ENCODE results near the gene ESPN. TPM values are rescaled to one million over a fixed set of nuclear protein-coding genes. Genes with fewer than 3 reads are reported as not detected.

ESPN gene
- total RNA-seq, 3 donors from 2014 or later (not counting 1 experiment from before 2014, with no cell fraction given) = 1.1 to 2.0 (median 1.7) TPM

- DNase-seq = no peak
- no peak for TF ChIP-seq CTCF (IDR thresholded peaks at IDR 0.05)
- H3K27me3 ChIP-seq (ENCODE audit: control insufficient read depth, insufficient read depth, low read length) = peaks cover 12% of the 10 kb centered on the region
- H3K36me3 Mint-ChIP-seq = no peaks in the 10 kb centered on the region
- no peak overlapping the region for H3K27ac Mint-ChIP-seq
- no peak overlapping the region for H3K4me3 Mint-ChIP-seq
- no peaks in the 10 kb centered on the region for H3K9me3 ChIP-seq (ENCODE audit: control insufficient read depth, insufficient read depth, low read length)
- ATAC-seq = no peak
- intact Hi-C loops (cut with micrococcal nuclease) = no loop called here
- no peaks in the 10 kb centered on the region for H3K36me3 ChIP-seq (ENCODE audit: control insufficient read depth, insufficient read depth, low read length)
- H3K27ac ChIP-seq (ENCODE audit: low read length) = no peak overlapping the region
- peaks cover 27 to 37% of the 10 kb centered on the region in 2 donors for H3K27me3 Mint-ChIP-seq (ENCODE audit: low read depth in 2 of 2)
- no peak overlapping the region for H3K4me3 ChIP-seq (ENCODE audit: low read length)
- H3K4me1 ChIP-seq (ENCODE audit: control insufficient read depth, insufficient read depth, low read length) = peaks cover 11% of the 10 kb centered on the region
- H3K4me1 Mint-ChIP-seq = peaks cover 5 to 19% of the 10 kb centered on the region in 2 donors
- 85% methylated on average over 7 of the region's 7 CpGs for WGBS (ENCODE audit: insufficient coverage)
- no peaks in the 10 kb centered on the region for H3K9me3 Mint-ChIP-seq
These were observed 17.0 kb downstream of the ESPN start for GRCh38 chr1:6441586-6441985.

- Mint-ChIP-seq H3K27ac (no peak overlapping the region), H3K4me1 (peaks cover 0 to 10% of the 10 kb centered on the region in 2 donors), H3K9me3 (no peaks in the 10 kb centered on the region), H3K27me3 (ENCODE audit: low read depth in 2 of 2) (peaks cover 21 to 30% of the 10 kb centered on the region in 2 donors), H3K4me3 (no peak overlapping the region), H3K36me3 (no peaks in the 10 kb centered on the region)
- 89% methylated on average over 21 of the region's 21 CpGs for WGBS (ENCODE audit: insufficient coverage)
- Histone ChIP-seq H3K27ac (ENCODE audit: low read length) (no peak overlapping the region), H3K9me3 (ENCODE audit: control insufficient read depth, insufficient read depth, low read length) (no peaks in the 10 kb centered on the region), H3K4me3 (ENCODE audit: low read length) (no peak overlapping the region), H3K27me3 (ENCODE audit: control insufficient read depth, insufficient read depth, low read length) (peaks cover 22% of the 10 kb centered on the region), H3K4me1 (ENCODE audit: control insufficient read depth, insufficient read depth, low read length) (peaks cover 29% of the 10 kb centered on the region), H3K36me3 (ENCODE audit: control insufficient read depth, insufficient read depth, low read length) (no peaks in the 10 kb centered on the region)
- ATAC-seq (no peak), DNase-seq (no peak)
- TF ChIP-seq CTCF (IDR thresholded peaks at IDR 0.05) = no peak
- intact Hi-C loops (cut with micrococcal nuclease) = no loop called here
These were observed 19.0 kb downstream of the ESPN start for GRCh38 chr1:6443339-6444115.

GRCh38 chr1:6444377-6444776 is 19.8 kb downstream of the ESPN start:
- Histone ChIP-seq H3K4me3 (ENCODE audit: low read length) (no peak overlapping the region), H3K27ac (ENCODE audit: low read length) (no peak overlapping the region), H3K9me3 (ENCODE audit: control insufficient read depth, insufficient read depth, low read length) (no peaks in the 10 kb centered on the region), H3K36me3 (ENCODE audit: control insufficient read depth, insufficient read depth, low read length) (no peaks in the 10 kb centered on the region), H3K4me1 (ENCODE audit: control insufficient read depth, insufficient read depth, low read length) (peaks cover 33% of the 10 kb centered on the region), H3K27me3 (ENCODE audit: control insufficient read depth, insufficient read depth, low read length) (peaks cover 24% of the 10 kb centered on the region)
- H3K27ac Mint-ChIP-seq = no peak overlapping the region
- 93% methylated on average over 15 of the region's 15 CpGs for WGBS (ENCODE audit: insufficient coverage)
- intact Hi-C loops (cut with micrococcal nuclease) = no loop called here
- ATAC-seq (no peak), DNase-seq (no peak)
- H3K36me3 Mint-ChIP-seq = no peaks in the 10 kb centered on the region
- no peak for TF ChIP-seq CTCF (IDR thresholded peaks at IDR 0.05)
- no peak overlapping the region for H3K4me3 Mint-ChIP-seq
- H3K9me3 Mint-ChIP-seq = no peaks in the 10 kb centered on the region
- H3K4me1 Mint-ChIP-seq = peaks cover 0 to 12% of the 10 kb centered on the region in 2 donors
- peaks cover 17 to 31% of the 10 kb centered on the region in 2 donors for H3K27me3 Mint-ChIP-seq (ENCODE audit: low read depth in 2 of 2)
